ENCODE measurements around the gene ELP4.

The ELP4 gene

GRCh38 chr11:31484497-31484896, 25.1 kb upstream of the ELP4 start:
- H2BK5ac ChIP-seq (ENCODE audit: low read depth, low read length, poor library complexity, severe bottlenecking): no peak overlapping the region
- H3K79me1 ChIP-seq (replicated peaks; ENCODE audit: low read length, poor library complexity, severe bottlenecking): no peaks in the 10 kb centered on the region
- no peak overlapping the region for H4K91ac ChIP-seq (ENCODE audit: low read length)
- no peak overlapping the region for H2BK15ac ChIP-seq (ENCODE audit: low read depth, poor library complexity, severe bottlenecking)
- no peak overlapping the region for H3K23ac ChIP-seq (ENCODE audit: low read length in 2 of 2)
- no peak overlapping the region for H2AFZ ChIP-seq (ENCODE audit: low read depth, low read length)
- H4K8ac ChIP-seq (ENCODE audit: low read length): no peak overlapping the region
- 71% methylated on average over 1 of the region's 4 CpGs for WGBS
- H3K4ac ChIP-seq (ENCODE audit: low read depth in 1 of 2, low read length in 2 of 2): no peak overlapping the region
- H2BK120ac ChIP-seq (ENCODE audit: low read depth, low read length): no peak overlapping the region
- no peak overlapping the region for H2BK12ac ChIP-seq (ENCODE audit: low read length in 2 of 2)
- no peak overlapping the region for H3K27ac ChIP-seq (ENCODE audit: low read length, poor library complexity, severe bottlenecking)
- H3K36me3 ChIP-seq (ENCODE audit: control insufficient read depth in 1 of 2, insufficient read depth in 2 of 2, low read depth in 1 of 2, low read length in 2 of 2): no peaks in the 10 kb centered on the region
- DNase-seq: no peak
- no peak overlapping the region for H2AK5ac ChIP-seq (ENCODE audit: low read length, severe bottlenecking)
- H3K27me3 ChIP-seq (ENCODE audit: control insufficient read depth in 1 of 2, insufficient read depth in 1 of 2, low read length in 2 of 2): no peaks in the 10 kb centered on the region
- no peak overlapping the region for H3K18ac ChIP-seq (ENCODE audit: low read depth in 1 of 2, low read length in 2 of 2)
- H3K4me1 ChIP-seq (ENCODE audit: control insufficient read depth, insufficient read depth, low read depth, low read length): no peaks in the 10 kb centered on the region
- H3K9me3 ChIP-seq (ENCODE audit: control insufficient read depth, low read length): no peaks in the 10 kb centered on the region
- no peak overlapping the region for H3K9ac ChIP-seq (ENCODE audit: low read length)
- no peak overlapping the region for H3K4me2 ChIP-seq (ENCODE audit: low read length, poor library complexity, severe bottlenecking)
- no peak overlapping the region for H3K4me3 ChIP-seq (ENCODE audit: insufficient read depth in 1 of 2, low read depth in 1 of 2, low read length in 2 of 2)
- H3K14ac ChIP-seq (ENCODE audit: low read length in 2 of 2): no peak overlapping the region

DNA sequence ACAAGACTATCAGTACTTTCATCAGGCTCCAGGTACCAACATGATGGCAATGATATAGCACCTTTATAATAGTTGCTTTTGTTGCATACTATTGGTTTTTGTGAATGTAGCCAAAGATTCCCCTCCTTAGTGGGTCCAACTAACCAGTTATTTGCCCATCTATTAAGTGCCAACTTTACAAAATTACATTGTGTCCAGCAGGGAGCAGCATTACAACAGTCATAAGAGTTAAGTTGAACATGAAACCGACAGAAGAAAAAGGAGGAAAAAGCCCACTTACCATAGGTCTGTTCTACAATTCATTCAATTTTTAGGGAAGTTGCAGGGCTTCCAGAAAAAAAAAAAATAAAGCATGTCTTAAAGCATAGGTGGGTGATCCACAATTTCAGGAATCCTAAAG, 21.7 kb upstream of the ELP4 start:
- Histone ChIP-seq H3K9me3 (ENCODE audit: control insufficient read depth, low read length) (no peaks in the 10 kb centered on the region), H3K23ac (ENCODE audit: low read length in 2 of 2) (no peak overlapping the region), H2AK5ac (ENCODE audit: low read length, severe bottlenecking) (no peak overlapping the region), H3K14ac (ENCODE audit: low read length in 2 of 2) (no peak overlapping the region), H2BK5ac (ENCODE audit: low read depth, low read length, poor library complexity, severe bottlenecking) (no peak overlapping the region), H3K27me3 (ENCODE audit: control insufficient read depth in 1 of 2, insufficient read depth in 1 of 2, low read length in 2 of 2) (no peaks in the 10 kb centered on the region), H3K18ac (ENCODE audit: low read depth in 1 of 2, low read length in 2 of 2) (no peak overlapping the region), H2BK15ac (ENCODE audit: low read depth, poor library complexity, severe bottlenecking) (no peak overlapping the region), H3K79me1 (replicated peaks; ENCODE audit: low read length, poor library complexity, severe bottlenecking) (no peaks in the 10 kb centered on the region), H2AFZ (ENCODE audit: low read depth, low read length) (no peak overlapping the region), H2BK120ac (ENCODE audit: low read depth, low read length) (no peak overlapping the region), H3K4me1 (ENCODE audit: control insufficient read depth, insufficient read depth, low read depth, low read length) (no peaks in the 10 kb centered on the region), H3K9ac (ENCODE audit: low read length) (no peak overlapping the region), H4K8ac (ENCODE audit: low read length) (no peak overlapping the region), H2BK12ac (ENCODE audit: low read length in 2 of 2) (no peak overlapping the region), H4K91ac (ENCODE audit: low read length) (no peak overlapping the region), H3K4me3 (ENCODE audit: insufficient read depth in 1 of 2, low read depth in 1 of 2, low read length in 2 of 2) (no peak overlapping the region), H3K4me2 (ENCODE audit: low read length, poor library complexity, severe bottlenecking) (no peak overlapping the region), H3K4ac (ENCODE audit: low read depth in 1 of 2, low read length in 2 of 2) (no peak overlapping the region), H3K27ac (ENCODE audit: low read length, poor library complexity, severe bottlenecking) (no peak overlapping the region), H3K36me3 (ENCODE audit: control insufficient read depth in 1 of 2, insufficient read depth in 2 of 2, low read depth in 1 of 2, low read length in 2 of 2) (no peaks in the 10 kb centered on the region)
- WGBS: no CpG with 5 or more reads among the region's 1 CpG
- DNase-seq: peak; percentile 70

DNA sequence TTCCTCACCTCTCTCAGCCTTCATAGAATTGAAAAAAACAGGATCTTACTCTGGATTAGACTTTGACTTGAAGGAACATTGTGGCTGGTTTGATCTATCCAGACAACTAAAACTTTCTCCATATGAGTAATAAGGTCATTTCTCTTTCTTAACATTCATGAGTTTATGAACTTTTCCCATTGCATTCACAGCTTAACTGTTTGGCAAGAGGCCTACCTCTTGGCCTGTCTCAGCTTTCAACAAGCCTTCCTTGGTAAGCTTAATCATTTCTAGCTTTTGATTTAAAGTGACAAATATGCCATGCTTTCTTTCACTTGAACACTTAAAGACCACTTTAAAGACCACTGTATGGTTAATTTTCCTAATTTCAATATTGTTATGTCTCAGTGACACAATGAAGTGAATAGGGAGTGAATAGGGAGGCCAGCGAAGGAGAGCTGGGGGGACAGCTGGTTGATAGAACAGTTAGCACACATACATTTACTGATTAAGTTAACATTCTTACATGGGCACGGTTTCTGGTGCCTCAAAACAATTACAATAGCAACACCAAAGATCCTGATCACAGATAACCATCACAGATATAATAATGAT, 17.1 kb upstream of the ELP4 start:
- no peak overlapping the region for H3K23ac ChIP-seq (ENCODE audit: low read length in 2 of 2)
- no peak overlapping the region for H2BK15ac ChIP-seq (ENCODE audit: low read depth, poor library complexity, severe bottlenecking)
- H2BK12ac ChIP-seq (ENCODE audit: low read length in 2 of 2): no peak overlapping the region
- H2BK120ac ChIP-seq (ENCODE audit: low read depth, low read length): no peak overlapping the region
- H2AFZ ChIP-seq (ENCODE audit: low read depth, low read length): no peak overlapping the region
- H3K9ac ChIP-seq (ENCODE audit: low read length): no peak overlapping the region
- H4K8ac ChIP-seq (ENCODE audit: low read length): no peak overlapping the region
- no peak overlapping the region for H2AK5ac ChIP-seq (ENCODE audit: low read length, severe bottlenecking)
- no peak overlapping the region for H3K4me2 ChIP-seq (ENCODE audit: low read length, poor library complexity, severe bottlenecking)
- H3K4me1 ChIP-seq (ENCODE audit: control insufficient read depth, insufficient read depth, low read depth, low read length): no peaks in the 10 kb centered on the region
- no peak overlapping the region for H2BK5ac ChIP-seq (ENCODE audit: low read depth, low read length, poor library complexity, severe bottlenecking)
- no peaks in the 10 kb centered on the region for H3K27me3 ChIP-seq (ENCODE audit: control insufficient read depth in 1 of 2, insufficient read depth in 1 of 2, low read length in 2 of 2)
- H3K79me1 ChIP-seq (replicated peaks; ENCODE audit: low read length, poor library complexity, severe bottlenecking): peaks cover 11% of the 10 kb centered on the region
- H3K14ac ChIP-seq (ENCODE audit: low read length in 2 of 2): no peak overlapping the region
- no peak overlapping the region for H3K4ac ChIP-seq (ENCODE audit: low read depth in 1 of 2, low read length in 2 of 2)
- no peak overlapping the region for H3K27ac ChIP-seq (ENCODE audit: low read length, poor library complexity, severe bottlenecking)
- no peaks in the 10 kb centered on the region for H3K9me3 ChIP-seq (ENCODE audit: control insufficient read depth, low read length)
- H3K36me3 ChIP-seq (ENCODE audit: control insufficient read depth in 1 of 2, insufficient read depth in 2 of 2, low read depth in 1 of 2, low read length in 2 of 2): peaks cover 0 to 4% of the 10 kb centered on the region in 2 experiments
- no peak overlapping the region for H3K4me3 ChIP-seq (ENCODE audit: insufficient read depth in 1 of 2, low read depth in 1 of 2, low read length in 2 of 2)
- H4K91ac ChIP-seq (ENCODE audit: low read length): no peak overlapping the region
- no CpG with 5 or more reads among the region's 2 CpGs for WGBS
- DNase-seq: no peak
- no peak overlapping the region for H3K18ac ChIP-seq (ENCODE audit: low read depth in 1 of 2, low read length in 2 of 2)

GRCh38 chr11:31493235-31493634, 16.3 kb upstream of the ELP4 start:
- no peak overlapping the region for H3K27ac ChIP-seq (ENCODE audit: low read length, poor library complexity, severe bottlenecking)
- H2AK5ac ChIP-seq (ENCODE audit: low read length, severe bottlenecking): no peak overlapping the region
- H3K79me1 ChIP-seq (replicated peaks; ENCODE audit: low read length, poor library complexity, severe bottlenecking): peaks cover 11% of the 10 kb centered on the region
- no peak overlapping the region for H2BK5ac ChIP-seq (ENCODE audit: low read depth, low read length, poor library complexity, severe bottlenecking)
- no peak overlapping the region for H3K4me2 ChIP-seq (ENCODE audit: low read length, poor library complexity, severe bottlenecking)
- no peak overlapping the region for H2BK15ac ChIP-seq (ENCODE audit: low read depth, poor library complexity, severe bottlenecking)
- WGBS: 95% methylated on average over 3 of the region's 4 CpGs
- H3K4me1 ChIP-seq (ENCODE audit: control insufficient read depth, insufficient read depth, low read depth, low read length): no peaks in the 10 kb centered on the region
- H3K14ac ChIP-seq (ENCODE audit: low read length in 2 of 2): no peak overlapping the region
- no peak overlapping the region for H3K18ac ChIP-seq (ENCODE audit: low read depth in 1 of 2, low read length in 2 of 2)
- no peaks in the 10 kb centered on the region for H3K27me3 ChIP-seq (ENCODE audit: control insufficient read depth in 1 of 2, insufficient read depth in 1 of 2, low read length in 2 of 2)
- no peak overlapping the region for H4K91ac ChIP-seq (ENCODE audit: low read length)
- H3K36me3 ChIP-seq (ENCODE audit: control insufficient read depth in 1 of 2, insufficient read depth in 2 of 2, low read depth in 1 of 2, low read length in 2 of 2): peaks cover 0 to 4% of the 10 kb centered on the region in 2 experiments
- no peak overlapping the region for H2BK12ac ChIP-seq (ENCODE audit: low read length in 2 of 2)
- H3K4ac ChIP-seq (ENCODE audit: low read depth in 1 of 2, low read length in 2 of 2): no peak overlapping the region
- no peak overlapping the region for H3K9ac ChIP-seq (ENCODE audit: low read length)
- H2AFZ ChIP-seq (ENCODE audit: low read depth, low read length): no peak overlapping the region
- H3K9me3 ChIP-seq (ENCODE audit: control insufficient read depth, low read length): no peaks in the 10 kb centered on the region
- H3K4me3 ChIP-seq (ENCODE audit: insufficient read depth in 1 of 2, low read depth in 1 of 2, low read length in 2 of 2): no peak overlapping the region
- no peak for DNase-seq
- no peak overlapping the region for H3K23ac ChIP-seq (ENCODE audit: low read length in 2 of 2)
- H2BK120ac ChIP-seq (ENCODE audit: low read depth, low read length): no peak overlapping the region
- H4K8ac ChIP-seq (ENCODE audit: low read length): no peak overlapping the region

Measured in mesenchymal stem cell (in vitro differentiated cells and primary cell).